ENCODE data around the gene MS4A14. TPM values are rescaled to one million over a fixed set of nuclear protein-coding genes. Genes with fewer than 3 reads are reported as not detected.
"Not testable (repeated sequence)": the region's sequence is repeated elsewhere in the genome, so short reads cannot be mapped to it uniquely, and the experiment has no call there.

Gene MS4A14
- total RNA-seq, 3 donors from 2014 or later (not counting 1 experiment from before 2014, with no cell fraction given) = 0.34 to 0.80 (median 0.78) TPM

DNA sequence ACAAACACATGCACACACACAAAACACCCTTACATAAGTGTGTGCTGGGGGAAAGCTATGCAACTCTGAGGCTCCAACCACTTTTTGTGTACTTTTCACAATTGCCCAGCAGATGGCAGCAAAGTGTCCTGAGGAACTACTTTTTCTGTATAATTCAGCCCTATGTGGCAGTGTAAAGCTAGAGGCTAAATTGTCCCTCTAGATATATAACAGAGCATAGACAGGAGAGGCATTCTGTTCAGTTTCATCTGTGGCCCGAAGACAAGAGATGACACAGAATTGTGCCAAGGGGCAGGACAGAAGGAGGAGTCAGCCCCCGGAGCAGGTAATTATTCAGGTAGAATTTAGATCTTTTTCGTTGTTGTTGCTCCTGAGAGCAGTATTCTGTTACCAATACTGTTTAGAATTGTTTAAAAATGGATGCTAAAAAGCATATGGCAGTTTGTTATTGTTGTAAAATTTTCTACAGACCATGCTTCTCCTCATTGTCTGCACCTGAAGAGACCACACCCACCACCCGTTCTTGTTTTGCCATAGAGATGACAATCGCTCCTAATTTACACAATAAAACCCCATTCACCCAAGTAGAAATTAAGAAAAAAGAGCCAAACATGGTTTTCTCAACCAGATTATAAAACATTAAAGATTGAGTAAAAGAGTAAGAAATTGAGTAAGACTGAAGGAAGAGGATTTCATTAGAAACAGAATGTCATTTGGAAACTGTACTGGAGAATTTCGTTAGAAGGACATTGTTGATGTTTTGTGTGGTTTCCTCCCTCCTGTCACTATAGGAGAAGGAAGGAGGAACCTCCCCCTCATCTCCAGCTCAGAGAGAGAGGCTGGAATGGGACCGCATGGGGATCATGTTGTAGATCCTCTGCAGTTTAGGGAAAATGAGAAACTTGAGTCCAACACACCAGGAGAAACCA is 32.5 kb upstream of the MS4A14 start:
- H3K36me3 Mint-ChIP-seq = no peaks in the 10 kb centered on the region
- intact Hi-C loops (cut with micrococcal nuclease) = loop anchor here (1.0 to 5.0 kb wide), 2 partner anchors 123 to 254 kb away; no protein-coding TSS in a partner anchor
- H3K27me3 Mint-ChIP-seq (ENCODE audit: low read depth in 2 of 2) = peaks cover 12 to 24% of the 10 kb centered on the region in 2 donors
- H3K27me3 ChIP-seq (ENCODE audit: control insufficient read depth, insufficient read depth, low read length) = no peaks in the 10 kb centered on the region
- no peak overlapping the region for H3K4me3 Mint-ChIP-seq
- TF ChIP-seq, protein P1, sequence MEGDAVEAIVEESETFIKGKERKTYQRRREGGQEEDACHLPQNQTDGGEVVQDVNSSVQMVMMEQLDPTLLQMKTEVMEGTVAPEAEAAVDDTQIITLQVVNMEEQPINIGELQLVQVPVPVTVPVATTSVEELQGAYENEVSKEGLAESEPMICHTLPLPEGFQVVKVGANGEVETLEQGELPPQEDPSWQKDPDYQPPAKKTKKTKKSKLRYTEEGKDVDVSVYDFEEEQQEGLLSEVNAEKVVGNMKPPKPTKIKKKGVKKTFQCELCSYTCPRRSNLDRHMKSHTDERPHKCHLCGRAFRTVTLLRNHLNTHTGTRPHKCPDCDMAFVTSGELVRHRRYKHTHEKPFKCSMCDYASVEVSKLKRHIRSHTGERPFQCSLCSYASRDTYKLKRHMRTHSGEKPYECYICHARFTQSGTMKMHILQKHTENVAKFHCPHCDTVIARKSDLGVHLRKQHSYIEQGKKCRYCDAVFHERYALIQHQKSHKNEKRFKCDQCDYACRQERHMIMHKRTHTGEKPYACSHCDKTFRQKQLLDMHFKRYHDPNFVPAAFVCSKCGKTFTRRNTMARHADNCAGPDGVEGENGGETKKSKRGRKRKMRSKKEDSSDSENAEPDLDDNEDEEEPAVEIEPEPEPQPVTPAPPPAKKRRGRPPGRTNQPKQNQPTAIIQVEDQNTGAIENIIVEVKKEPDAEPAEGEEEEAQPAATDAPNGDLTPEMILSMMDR (IDR thresholded peaks at IDR 0.05) = peak; percentile 89
- DNase-seq (peak; percentile 29 to 79), ATAC-seq (peak; percentile 42 to 75 (median 63))
- 44% methylated on average over 3 of the region's 7 CpGs for WGBS (ENCODE audit: insufficient coverage)
- peak overlapping the region in 1 of 2 donors; percentile 14 for H3K27ac Mint-ChIP-seq
- peak overlapping the region; percentile 24 for H3K4me3 ChIP-seq (ENCODE audit: low read length)
- H3K36me3 ChIP-seq (ENCODE audit: control insufficient read depth, insufficient read depth, low read length) = no peaks in the 10 kb centered on the region
- peak overlapping the region; percentile 50 for H3K27ac ChIP-seq (ENCODE audit: low read length)
- H3K4me1 Mint-ChIP-seq = peaks cover 0 to 8% of the 10 kb centered on the region in 2 donors
- H3K9me3 Mint-ChIP-seq = no peaks in the 10 kb centered on the region
- H3K9me3 ChIP-seq (ENCODE audit: control insufficient read depth, insufficient read depth, low read length) = peaks cover 7% of the 10 kb centered on the region
- peaks cover 3% of the 10 kb centered on the region for H3K4me1 ChIP-seq (ENCODE audit: control insufficient read depth, insufficient read depth, low read length)

- H3K27me3 ChIP-seq (ENCODE audit: control insufficient read depth, insufficient read depth, low read length); H3K27ac Mint-ChIP-seq; H3K36me3 Mint-ChIP-seq; H3K4me1 ChIP-seq (ENCODE audit: control insufficient read depth, insufficient read depth, low read length); H3K4me1 Mint-ChIP-seq; H3K36me3 ChIP-seq (ENCODE audit: control insufficient read depth, insufficient read depth, low read length); H3K9me3 Mint-ChIP-seq; ATAC-seq; H3K4me3 Mint-ChIP-seq; intact Hi-C loops (cut with micrococcal nuclease); H3K9me3 ChIP-seq (ENCODE audit: control insufficient read depth, insufficient read depth, low read length); H3K4me3 ChIP-seq (ENCODE audit: low read length); DNase-seq: not testable (repeated sequence)
- 95% methylated on average over 9 of the region's 15 CpGs for WGBS (ENCODE audit: insufficient coverage)
- peak overlapping the region; percentile 12 for H3K27ac ChIP-seq (ENCODE audit: low read length)
- peaks cover 12 to 24% of the 10 kb centered on the region in 2 donors for H3K27me3 Mint-ChIP-seq (ENCODE audit: low read depth in 2 of 2)
Observed at GRCh38 chr11:60366262-60366904, 29.9 kb upstream of the MS4A14 start.

DNA sequence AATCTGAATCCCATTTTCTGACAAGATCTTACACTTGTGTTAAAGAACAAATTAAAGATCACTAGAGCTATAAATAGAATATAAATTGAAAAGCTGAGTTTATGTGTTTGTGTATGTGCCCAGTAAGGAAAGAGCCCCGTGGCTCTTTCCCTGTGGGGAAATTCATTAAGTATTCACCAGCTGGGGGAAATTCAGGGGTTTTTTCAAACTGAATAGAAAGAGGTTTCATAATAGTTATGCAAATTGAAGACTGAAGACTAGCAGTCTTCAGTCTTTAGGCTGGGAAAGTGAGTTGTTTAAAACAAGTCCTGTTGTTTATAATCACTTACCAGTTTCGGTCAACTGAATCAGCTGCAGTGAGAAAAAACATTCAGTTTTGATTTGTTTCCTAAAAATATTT is 29.2 kb upstream of the MS4A14 start:
- peaks cover 0 to 8% of the 10 kb centered on the region in 2 donors for H3K4me1 Mint-ChIP-seq
- H3K4me1 ChIP-seq (ENCODE audit: control insufficient read depth, insufficient read depth, low read length) = peaks cover 3% of the 10 kb centered on the region
- TF ChIP-seq, protein P1 (IDR thresholded peaks at IDR 0.05) = no peak
- no peaks in the 10 kb centered on the region for H3K9me3 Mint-ChIP-seq
- H3K36me3 ChIP-seq (ENCODE audit: control insufficient read depth, insufficient read depth, low read length) = no peaks in the 10 kb centered on the region
- ATAC-seq (no peak), DNase-seq (no peak)
- H3K27ac ChIP-seq (ENCODE audit: low read length) = peak overlapping the region; percentile 12
- no peaks in the 10 kb centered on the region for H3K9me3 ChIP-seq (ENCODE audit: control insufficient read depth, insufficient read depth, low read length)
- WGBS (ENCODE audit: insufficient coverage) = 0% methylated on average over 1 of the region's 2 CpGs
- H3K4me3 Mint-ChIP-seq = no peak overlapping the region
- H3K27ac Mint-ChIP-seq = no peak overlapping the region
- H3K27me3 ChIP-seq (ENCODE audit: control insufficient read depth, insufficient read depth, low read length) = no peaks in the 10 kb centered on the region
- H3K4me3 ChIP-seq (ENCODE audit: low read length) = no peak overlapping the region
- peaks cover 15 to 24% of the 10 kb centered on the region in 2 donors for H3K27me3 Mint-ChIP-seq (ENCODE audit: low read depth in 2 of 2)
- no peaks in the 10 kb centered on the region for H3K36me3 Mint-ChIP-seq
- intact Hi-C loops (cut with micrococcal nuclease) = no loop called here

GRCh38 chr11:60367896-60368295 is 28.4 kb upstream of the MS4A14 start:
- intact Hi-C loops (cut with micrococcal nuclease) = no loop called here
- H3K27ac ChIP-seq (ENCODE audit: low read length) = no peak overlapping the region
- H3K9me3 ChIP-seq (ENCODE audit: control insufficient read depth, insufficient read depth, low read length) = no peaks in the 10 kb centered on the region
- Mint-ChIP-seq H3K4me1 (peaks cover 0 to 8% of the 10 kb centered on the region in 2 donors), H3K36me3 (no peaks in the 10 kb centered on the region), H3K27me3 (ENCODE audit: low read depth in 2 of 2) (peaks cover 18 to 22% of the 10 kb centered on the region in 2 donors), H3K9me3 (no peaks in the 10 kb centered on the region), H3K4me3 (no peak overlapping the region), H3K27ac (no peak overlapping the region)
- H3K36me3 ChIP-seq (ENCODE audit: control insufficient read depth, insufficient read depth, low read length) = no peaks in the 10 kb centered on the region
- DNase-seq (no peak), ATAC-seq (no peak)
- H3K27me3 ChIP-seq (ENCODE audit: control insufficient read depth, insufficient read depth, low read length) = no peaks in the 10 kb centered on the region
- WGBS (ENCODE audit: insufficient coverage) = 90% methylated on average over 19 of the region's 19 CpGs
- TF ChIP-seq, protein P1 (IDR thresholded peaks at IDR 0.05) = no peak
- H3K4me3 ChIP-seq (ENCODE audit: low read length) = no peak overlapping the region
- H3K4me1 ChIP-seq (ENCODE audit: control insufficient read depth, insufficient read depth, low read length) = peaks cover 3% of the 10 kb centered on the region

All from natural killer cell (primary cell).